C4-2B (cell line): ENCODE measurements around the gene ZFAND3.

Experiments
- H3K27ac ChIP-seq: fragments of 450-650 bp; 2 replicates; pipeline ENCODE4 v1.5.1; 2017
- ZFX ChIP-seq: fragments of 450-650 bp; IDR thresholded peaks from 2 replicates; pipeline ENCODE4 v1.6.1; 2017
- TF ChIP-seq, protein P1 (sequence below): fragments of 450-650 bp; conservative IDR thresholded peaks from 2 replicates; pipeline ENCODE4 v1.5.1; 2017; ENCODE audit warnings: mild to moderate bottlenecking

The ZFAND3 gene

DNA sequence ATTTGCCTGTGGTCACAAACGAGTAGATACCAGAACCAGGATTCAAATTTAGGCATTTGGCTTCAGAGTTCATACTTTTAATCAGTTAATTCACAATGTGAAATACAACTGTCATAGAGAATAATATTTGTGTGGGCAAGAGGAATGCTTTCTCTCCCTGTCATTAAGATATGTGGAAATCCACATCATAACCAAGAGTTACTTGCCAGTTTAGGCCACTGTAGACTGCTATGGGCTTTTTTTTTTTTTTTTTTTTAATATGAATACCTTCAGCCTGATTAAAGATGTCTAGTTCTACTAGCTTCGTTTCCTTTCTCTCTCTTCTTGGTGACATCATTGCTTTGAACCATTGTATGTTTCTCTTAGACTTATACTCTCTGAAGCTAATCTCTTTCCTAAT is 244.9 kb downstream of the ZFAND3 start:
- no peak for TF ChIP-seq ZFX
- TF ChIP-seq, protein P1, sequence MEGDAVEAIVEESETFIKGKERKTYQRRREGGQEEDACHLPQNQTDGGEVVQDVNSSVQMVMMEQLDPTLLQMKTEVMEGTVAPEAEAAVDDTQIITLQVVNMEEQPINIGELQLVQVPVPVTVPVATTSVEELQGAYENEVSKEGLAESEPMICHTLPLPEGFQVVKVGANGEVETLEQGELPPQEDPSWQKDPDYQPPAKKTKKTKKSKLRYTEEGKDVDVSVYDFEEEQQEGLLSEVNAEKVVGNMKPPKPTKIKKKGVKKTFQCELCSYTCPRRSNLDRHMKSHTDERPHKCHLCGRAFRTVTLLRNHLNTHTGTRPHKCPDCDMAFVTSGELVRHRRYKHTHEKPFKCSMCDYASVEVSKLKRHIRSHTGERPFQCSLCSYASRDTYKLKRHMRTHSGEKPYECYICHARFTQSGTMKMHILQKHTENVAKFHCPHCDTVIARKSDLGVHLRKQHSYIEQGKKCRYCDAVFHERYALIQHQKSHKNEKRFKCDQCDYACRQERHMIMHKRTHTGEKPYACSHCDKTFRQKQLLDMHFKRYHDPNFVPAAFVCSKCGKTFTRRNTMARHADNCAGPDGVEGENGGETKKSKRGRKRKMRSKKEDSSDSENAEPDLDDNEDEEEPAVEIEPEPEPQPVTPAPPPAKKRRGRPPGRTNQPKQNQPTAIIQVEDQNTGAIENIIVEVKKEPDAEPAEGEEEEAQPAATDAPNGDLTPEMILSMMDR: no peak
- H3K27ac ChIP-seq: no peak overlapping the region

DNA sequence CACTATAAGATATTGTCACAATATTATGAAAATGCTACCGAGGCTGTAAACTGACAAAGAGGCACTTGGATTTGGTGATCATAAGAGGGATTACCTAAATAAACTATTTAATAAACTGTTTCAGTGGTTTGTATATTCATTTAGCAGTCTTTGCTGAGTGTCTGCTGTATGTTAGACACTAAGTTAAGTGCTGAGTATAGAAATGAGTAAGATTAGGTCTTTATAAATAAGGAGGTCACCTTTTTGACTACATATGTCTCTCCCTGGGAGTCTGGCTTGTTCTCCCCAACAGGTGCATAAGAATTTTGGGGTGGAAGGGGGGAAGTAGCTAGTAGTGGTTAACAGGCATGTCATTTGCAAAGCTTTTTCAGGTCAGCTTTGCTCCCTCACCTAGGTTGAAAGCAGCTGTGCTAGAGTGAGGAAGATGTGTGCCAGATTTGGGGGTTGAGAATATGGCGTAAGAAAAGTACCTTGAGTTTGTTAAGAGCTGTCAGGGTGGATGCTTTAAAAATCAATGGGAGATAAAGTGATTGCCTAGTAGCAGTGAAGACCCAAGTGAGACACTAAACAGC is 246.3 kb downstream of the ZFAND3 start:
- H3K27ac ChIP-seq: no peak overlapping the region
- no peak for TF ChIP-seq ZFX
- TF ChIP-seq, protein P1: no peak

DNA sequence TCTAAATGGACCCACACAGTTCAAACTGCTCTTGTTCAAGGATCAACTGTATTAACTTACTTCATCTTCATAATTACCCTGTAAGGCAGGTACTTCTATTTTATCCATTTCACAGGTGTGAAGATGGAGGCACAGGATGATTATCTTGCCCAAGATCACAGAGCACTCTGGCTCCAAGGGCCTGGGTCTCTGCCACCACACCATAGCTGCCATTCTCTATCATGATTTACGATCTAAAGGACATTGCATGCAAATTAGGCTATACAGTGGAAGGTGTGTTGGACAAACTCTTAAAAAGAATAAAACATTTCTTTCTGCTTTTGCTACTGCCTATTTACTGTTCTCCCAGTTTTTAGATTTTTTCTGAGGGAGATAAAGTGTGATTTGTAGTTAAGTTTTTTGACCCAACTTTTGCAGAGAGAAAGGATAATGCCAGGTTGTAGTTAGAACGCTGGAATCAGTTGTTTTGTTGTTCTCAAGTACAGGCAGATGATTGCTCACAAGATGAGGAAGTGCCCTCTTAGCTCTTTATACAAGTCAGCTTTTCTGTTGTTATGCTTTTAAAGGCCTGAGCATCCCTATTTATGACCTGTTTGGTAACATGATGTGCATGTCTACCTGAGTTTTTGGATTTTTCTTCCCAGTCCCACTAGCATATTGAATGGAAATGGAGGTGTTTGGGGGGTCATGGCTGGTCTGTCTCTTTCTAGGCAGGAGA is 247.9 kb downstream of the ZFAND3 start:
- TF ChIP-seq ZFX: no peak
- TF ChIP-seq, protein P1: no peak
- H3K27ac ChIP-seq: no peak overlapping the region; the same call in 1 of the 2 replicates

DNA sequence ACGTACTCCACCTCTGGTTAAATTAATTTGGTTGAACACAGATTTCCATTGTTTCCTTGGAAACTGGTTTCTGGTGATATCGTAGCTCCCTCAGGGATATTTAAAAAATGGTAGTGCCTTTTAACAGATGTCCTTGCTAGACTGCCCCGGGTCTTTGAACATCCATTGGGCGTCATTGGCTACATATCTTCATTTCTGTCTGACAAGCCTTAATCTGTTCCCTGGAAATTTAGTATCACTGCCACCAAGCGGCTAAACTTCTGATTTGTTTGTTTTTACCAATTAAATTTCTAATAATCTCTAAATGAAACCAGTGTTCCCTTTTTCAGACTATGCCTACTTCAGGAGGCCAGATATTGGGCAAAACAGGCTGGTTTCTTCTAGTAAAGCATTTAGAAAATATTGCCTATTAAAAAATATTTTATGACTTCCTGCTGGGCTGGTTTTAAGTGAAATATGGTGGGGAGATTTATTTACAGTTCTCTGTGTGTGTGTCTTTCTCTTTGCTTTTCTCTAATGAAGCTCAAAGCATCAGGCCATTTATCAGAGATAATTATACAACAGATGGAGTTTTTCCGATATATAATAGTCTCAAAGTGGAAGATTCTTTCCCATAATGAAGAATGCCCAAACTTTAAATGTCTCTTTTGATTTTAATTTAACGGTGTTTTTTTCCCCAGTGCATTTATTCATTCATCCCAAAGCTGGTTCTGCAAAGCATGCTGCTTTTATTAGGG is 249.5 kb downstream of the ZFAND3 start:
- no peak for TF ChIP-seq ZFX
- TF ChIP-seq, protein P1: peak; percentile 56
- H3K27ac ChIP-seq: no peak overlapping the region

DNA sequence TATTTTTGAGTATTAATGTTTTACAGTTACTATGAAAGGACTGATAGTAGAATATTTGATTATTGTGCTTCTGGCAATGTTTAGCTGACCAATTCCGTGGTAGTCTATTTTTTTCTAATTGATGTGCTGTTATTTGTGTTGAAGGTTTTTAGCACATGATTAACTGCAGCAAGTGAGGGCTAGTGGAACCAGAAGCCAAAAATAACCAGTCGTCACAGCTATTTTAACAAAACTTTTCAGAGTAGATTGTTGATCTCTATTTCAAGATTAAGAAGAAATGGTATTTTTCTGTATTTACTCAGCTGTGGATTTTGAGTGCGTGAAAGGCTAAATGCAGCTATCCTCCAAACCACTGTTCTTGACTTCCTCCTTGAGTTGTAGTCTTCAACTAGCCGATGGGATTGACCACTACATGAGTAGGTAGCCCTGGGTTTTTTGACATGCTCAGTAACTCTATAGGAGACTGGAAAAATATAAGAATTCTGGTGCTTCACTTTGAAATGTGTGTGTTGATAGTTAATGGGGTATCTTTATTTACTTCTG is 258.0 kb downstream of the ZFAND3 start:
- no peak overlapping the region; the same call in 1 of the 2 replicates for H3K27ac ChIP-seq

DNA sequence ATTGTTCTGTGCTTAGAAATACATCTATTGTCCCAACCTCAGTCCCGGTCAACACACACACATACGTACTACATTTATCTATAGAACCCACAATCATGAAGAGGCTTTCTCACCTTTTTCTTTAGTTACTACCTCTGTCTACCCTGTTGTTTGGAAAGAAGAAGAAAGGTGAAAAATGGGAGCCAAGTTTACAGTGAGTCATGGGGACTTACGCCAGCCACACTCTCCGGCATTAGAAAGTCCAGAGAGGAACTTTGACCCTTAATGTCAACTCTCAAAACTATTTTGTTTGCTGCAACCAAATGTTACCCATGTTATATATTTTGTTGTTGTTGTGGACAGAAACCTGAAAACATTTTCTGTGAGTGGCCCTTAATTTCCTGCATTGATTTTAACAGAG is 259.1 kb downstream of the ZFAND3 start:
- H3K27ac ChIP-seq: no peak overlapping the region
- no peak for TF ChIP-seq ZFX
- TF ChIP-seq, protein P1: no peak

More for the DNA sequence above, 258.0 kb downstream of the ZFAND3 start:
- TF ChIP-seq, protein P1: no peak
- no peak for TF ChIP-seq ZFX

DNA sequence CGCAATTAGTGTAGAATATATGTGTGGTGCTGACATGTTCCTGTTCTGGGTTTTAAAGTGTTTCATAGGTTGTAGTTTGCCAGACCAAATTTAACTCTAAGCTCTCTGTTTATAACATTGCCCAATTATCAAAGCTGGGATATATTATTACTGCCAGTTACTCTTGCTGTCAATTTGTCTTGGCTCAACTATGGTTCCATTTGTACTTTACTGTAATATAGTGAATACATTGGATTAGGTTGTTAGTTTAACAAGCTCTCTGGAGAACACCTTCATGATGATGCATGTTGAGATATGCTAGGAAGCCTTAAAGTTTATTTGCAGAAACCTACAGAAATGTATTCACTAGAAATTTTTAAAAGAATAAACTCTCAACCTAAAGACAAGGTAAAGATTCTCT is 259.6 kb downstream of the ZFAND3 start:
- no peak overlapping the region for H3K27ac ChIP-seq
- TF ChIP-seq ZFX: no peak
- TF ChIP-seq, protein P1: no peak
